Measurements from ENCODE around the gene IL20. TPM values are rescaled to one million over a fixed set of nuclear protein-coding genes. Genes with fewer than 3 reads are reported as not detected.

Gene IL20
- polyA plus RNA-seq, 1 donor from 2014 or later = not detected

GRCh38 chr1:206887701-206888100, 22.3 kb downstream of the IL20 start:
- no peaks in the 10 kb centered on the region for H4K20me1 ChIP-seq (ENCODE audit: insufficient read depth)
- H3K9me2 ChIP-seq (ENCODE audit: insufficient read depth, low read length) = no peaks in the 10 kb centered on the region
- H3K79me2 ChIP-seq (replicated peaks; ENCODE audit: insufficient read depth, low read length) = no peaks in the 10 kb centered on the region
- H3K9me3 ChIP-seq (ENCODE audit: low read length) = no peaks in the 10 kb centered on the region
- no peak overlapping the region for H3K27ac ChIP-seq (ENCODE audit: low read length)
- no peaks in the 10 kb centered on the region for H3F3A ChIP-seq (ENCODE audit: insufficient read depth, low read length, poor library complexity, severe bottlenecking)
- no peak overlapping the region for H3K4me3 ChIP-seq (ENCODE audit: low read length)
- TF ChIP-seq TAF1 (IDR thresholded peaks at IDR 0.05; ENCODE audit: low read depth) (no peak), CTCF (IDR thresholded peaks at IDR 0.05; ENCODE audit: poor library complexity, severe bottlenecking) (no peak), REST (IDR thresholded peaks at IDR 0.05; ENCODE audit: borderline replicate concordance) (no peak), EZH2 (IDR thresholded peaks at IDR 0.05; ENCODE audit: borderline replicate concordance, insufficient read depth, low read length, poor library complexity, severe bottlenecking) (no peak), RAD21 (conservative IDR thresholded peaks at IDR 0.05) (no peak), POLR2AphosphoS5 (IDR thresholded peaks at IDR 0.05) (no peak)
- no peaks in the 10 kb centered on the region for H3K36me3 ChIP-seq (ENCODE audit: insufficient read depth, low read length)
- no peak overlapping the region for H2AFZ ChIP-seq (ENCODE audit: low read depth, low read length)
- H3K4me2 ChIP-seq (ENCODE audit: low read length) = no peak overlapping the region
- no peak overlapping the region for H3K9ac ChIP-seq (ENCODE audit: low read length)
- no peaks in the 10 kb centered on the region for H3K27me3 ChIP-seq (ENCODE audit: insufficient read depth, low read depth, low read length)

- no peaks in the 10 kb centered on the region for H3K9me2 ChIP-seq (ENCODE audit: insufficient read depth, low read length)
- no peak overlapping the region for H3K4me3 ChIP-seq (ENCODE audit: low read length)
- H3K36me3 ChIP-seq (ENCODE audit: insufficient read depth, low read length) = no peaks in the 10 kb centered on the region
- no peaks in the 10 kb centered on the region for H4K20me1 ChIP-seq (ENCODE audit: insufficient read depth)
- H3K79me2 ChIP-seq (replicated peaks; ENCODE audit: insufficient read depth, low read length) = no peaks in the 10 kb centered on the region
- H3K9ac ChIP-seq (ENCODE audit: low read length) = no peak overlapping the region
- TF ChIP-seq SMC3 (conservative IDR thresholded peaks at IDR 0.05; ENCODE audit: poor library complexity) (no peak), MXI1 (conservative IDR thresholded peaks at IDR 0.05; ENCODE audit: poor library complexity, severe bottlenecking) (no peak), RAD21 (conservative IDR thresholded peaks at IDR 0.05) (no peak), REST (IDR thresholded peaks at IDR 0.05; ENCODE audit: borderline replicate concordance) (no peak), TAF1 (IDR thresholded peaks at IDR 0.05; ENCODE audit: low read depth) (no peak), EZH2 (IDR thresholded peaks at IDR 0.05; ENCODE audit: borderline replicate concordance, insufficient read depth, low read length, poor library complexity, severe bottlenecking) (no peak), EP300 (conservative IDR thresholded peaks at IDR 0.05; ENCODE audit: poor library complexity, severe bottlenecking) (no peak), POLR2AphosphoS5 (IDR thresholded peaks at IDR 0.05) (no peak)
- H3F3A ChIP-seq (ENCODE audit: insufficient read depth, low read length, poor library complexity, severe bottlenecking) = no peaks in the 10 kb centered on the region
- no peaks in the 10 kb centered on the region for H3K27me3 ChIP-seq (ENCODE audit: insufficient read depth, low read depth, low read length)
- H2AFZ ChIP-seq (ENCODE audit: low read depth, low read length) = no peak overlapping the region
- H3K9me3 ChIP-seq (ENCODE audit: low read length) = no peaks in the 10 kb centered on the region
- no peak overlapping the region for H3K27ac ChIP-seq (ENCODE audit: low read length)
- H3K4me2 ChIP-seq (ENCODE audit: low read length) = no peak overlapping the region
Observed at GRCh38 chr1:206890125-206891060, 25.0 kb downstream of the IL20 start.
